Lung (tissue), 12 donors: ENCODE data around the gene SFTPB. TPM values are rescaled to one million over a fixed set of nuclear protein-coding genes. Genes with fewer than 3 reads are reported as not detected.
"Not testable (repeated sequence)": the region's sequence is repeated elsewhere in the genome, so short reads cannot be mapped to it uniquely, and the experiment has no call there.

Experiments used
- ATAC-seq: fragments of 200-7000 bp; cut with Tn5 transposase; one replicate; pipeline ENCODE4 v1.9.1; 2020; ENCODE audit warnings: moderate number of reproducible peaks; ENCODE audit not compliant: insufficient read depth, low FRiP score
- DNase-seq, 3 donors: peaks; one replicate each; pipeline ENCODE4 v3.0.0-alpha.2; 2013 to 2017
- H3K27ac ChIP-seq, 2 donors: one replicate each; pipeline ENCODE4 v1.5.1; 2013; ENCODE audit warnings: mild to moderate bottlenecking in 2 of 2, moderate library complexity in 2 of 2, control low read depth in 1 of 2, inconsistent platforms in 1 of 2, low read depth in 1 of 2, low read length in 1 of 2
- H3K27me3 ChIP-seq, 3 donors: one replicate each; pipeline ENCODE4 v1.5.1; 2013; ENCODE audit warnings: low read length in 2 of 3; ENCODE audit not compliant: control insufficient read depth in 3 of 3, insufficient read depth in 3 of 3
- H3K36me3 ChIP-seq, 4 donors: one replicate each; pipeline ENCODE4 v1.5.1; 2013; ENCODE audit warnings: low read length in 4 of 4, mild to moderate bottlenecking in 1 of 4, moderate library complexity in 1 of 4; ENCODE audit not compliant: control insufficient read depth in 4 of 4, insufficient read depth in 4 of 4
- H3K4me1 ChIP-seq, 5 donors: one replicate each; pipeline ENCODE4 v1.5.1; 2013; ENCODE audit warnings: low read length in 5 of 5, mild to moderate bottlenecking in 2 of 5, moderate library complexity in 1 of 5; ENCODE audit not compliant: control insufficient read depth in 5 of 5, insufficient read depth in 5 of 5
- H3K4me3 ChIP-seq: one replicate; pipeline ENCODE4 v1.5.1; 2013; ENCODE audit warnings: mild to moderate bottlenecking, control low read depth, moderate library complexity
- H3K9ac ChIP-seq, 2 donors: one replicate each; pipeline ENCODE4 v1.5.1; 2013; ENCODE audit warnings: low read length in 2 of 2, control low read depth in 1 of 2; ENCODE audit not compliant: insufficient read depth in 1 of 2
- H3K9me3 ChIP-seq, 4 donors: one replicate each; pipeline ENCODE4 v1.5.1; 2013; ENCODE audit warnings: low read length in 3 of 4, mild to moderate bottlenecking in 1 of 4, moderate library complexity in 1 of 4; ENCODE audit not compliant: control insufficient read depth in 4 of 4, insufficient read depth in 3 of 4
- WGBS, 2 donors: extraction: QIAGEN DNeasy Blood & Tissue Kit; methylation state at CpG; one replicate each; pipeline ENCODE4 v1.1.7; 2013; 5-methylcytosine and 5-hydroxymethylcytosine counted together
- polyA plus RNA-seq, 2 donors: library from polyadenylated mRNA; stranded (reverse); fragments of 200-250 nt; gene quantifications; one replicate each; pipeline ENCODE4 v1.2.1, GENCODE V29; 2013
- total RNA-seq, 2 donors: library from RNA; depleted of rRNA in 1 of 2; stranded (reverse); fragments of >200 nt in 1 of 2; gene quantifications; one replicate each; pipeline ENCODE4 v1.2.1, GENCODE V29; 2014 to 2021
- TF ChIP-seq, protein P1 (sequence below): IDR thresholded peaks from 2 replicates; pipeline ENCODE4 v1.5.1; 2012; ENCODE audit warnings: mild to moderate bottlenecking; ENCODE audit errors: control extremely low read depth, extremely low read depth
- donor health status: control.
- donor health status: control.
- donor health status: Bipolar disorder and iron deficiency.
- donor health status: healthy.
- donor health status: DM: yes; HTN: yes; CAD: no.

The SFTPB gene
- total and polyA plus RNA-seq, 4 donors: 6,615 to 19,115 (median 13,690) TPM

DNA sequence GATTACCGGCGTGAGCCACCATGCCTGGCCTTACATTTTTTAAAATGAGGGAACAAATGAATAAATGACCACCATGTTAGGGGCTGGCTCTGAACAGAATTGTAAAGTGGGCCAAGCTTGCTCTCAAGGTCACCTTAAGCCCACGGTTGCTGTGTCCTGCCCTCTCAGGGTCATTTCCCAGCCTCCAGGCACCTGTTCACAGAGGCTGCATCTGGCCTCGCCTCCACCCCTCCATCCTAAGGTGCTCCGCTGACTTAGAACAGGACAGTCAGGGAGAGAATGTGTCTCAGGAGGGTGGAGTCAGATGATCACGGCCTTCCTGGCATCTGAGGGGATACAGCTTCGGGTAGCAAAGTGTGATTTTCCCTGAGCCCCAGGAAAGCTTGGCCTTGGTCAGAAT is 7.3 kb downstream of the SFTPB start:
- TF ChIP-seq, protein P1, sequence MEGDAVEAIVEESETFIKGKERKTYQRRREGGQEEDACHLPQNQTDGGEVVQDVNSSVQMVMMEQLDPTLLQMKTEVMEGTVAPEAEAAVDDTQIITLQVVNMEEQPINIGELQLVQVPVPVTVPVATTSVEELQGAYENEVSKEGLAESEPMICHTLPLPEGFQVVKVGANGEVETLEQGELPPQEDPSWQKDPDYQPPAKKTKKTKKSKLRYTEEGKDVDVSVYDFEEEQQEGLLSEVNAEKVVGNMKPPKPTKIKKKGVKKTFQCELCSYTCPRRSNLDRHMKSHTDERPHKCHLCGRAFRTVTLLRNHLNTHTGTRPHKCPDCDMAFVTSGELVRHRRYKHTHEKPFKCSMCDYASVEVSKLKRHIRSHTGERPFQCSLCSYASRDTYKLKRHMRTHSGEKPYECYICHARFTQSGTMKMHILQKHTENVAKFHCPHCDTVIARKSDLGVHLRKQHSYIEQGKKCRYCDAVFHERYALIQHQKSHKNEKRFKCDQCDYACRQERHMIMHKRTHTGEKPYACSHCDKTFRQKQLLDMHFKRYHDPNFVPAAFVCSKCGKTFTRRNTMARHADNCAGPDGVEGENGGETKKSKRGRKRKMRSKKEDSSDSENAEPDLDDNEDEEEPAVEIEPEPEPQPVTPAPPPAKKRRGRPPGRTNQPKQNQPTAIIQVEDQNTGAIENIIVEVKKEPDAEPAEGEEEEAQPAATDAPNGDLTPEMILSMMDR: no peak
- Histone ChIP-seq H3K27me3 (no peaks in the 10 kb centered on the region), H3K4me1 (peaks cover 0 to 17% (median 0%) of the 10 kb centered on the region in 5 donors), H3K9ac (no peak overlapping the region), H3K36me3 (peaks cover 0 to 19% (median 2%) of the 10 kb centered on the region in 4 donors), H3K4me3 (no peak overlapping the region), H3K9me3 (no peaks in the 10 kb centered on the region), H3K27ac (peak overlapping the region in 1 of 2 donors; percentile 89)
- WGBS, 2 donors: 66 to 80% methylated on average over 7 of the region's 7 CpGs
- DNase-seq: no peak
- ATAC-seq: no peak

DNA sequence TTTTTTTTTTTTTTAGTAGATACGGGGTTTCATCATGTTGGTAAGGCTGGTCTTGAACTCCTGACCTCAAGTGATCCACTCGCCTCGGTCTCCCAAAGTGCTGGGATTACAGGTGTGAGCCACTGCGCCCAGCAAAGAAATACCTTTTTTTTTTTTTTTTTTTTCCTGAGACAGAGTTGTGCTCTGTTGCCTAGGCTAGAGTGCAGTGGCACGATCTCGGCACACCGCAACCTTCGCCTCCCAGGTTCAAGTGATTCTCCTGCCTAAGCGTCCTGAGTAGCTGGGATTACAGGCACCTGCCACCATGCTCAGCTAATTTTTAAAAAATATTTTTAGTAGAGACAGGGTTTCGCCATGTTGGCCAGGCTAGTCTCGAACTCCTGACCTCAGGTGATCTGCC is 7.7 kb downstream of the SFTPB start:
- Histone ChIP-seq H3K27ac (peak overlapping the region in 1 of 2 donors; percentile 89), H3K4me1 (peaks cover 0 to 17% (median 0%) of the 10 kb centered on the region in 5 donors), H3K36me3 (peaks cover 0 to 15% (median 2%) of the 10 kb centered on the region in 4 donors)
- ATAC-seq, DNase-seq, H3K9me3 ChIP-seq, H3K9ac ChIP-seq, H3K4me3 ChIP-seq, H3K27me3 ChIP-seq: not testable (repeated sequence)
- 77 to 86% methylated on average over 11 of the region's 11 CpGs for WGBS, 2 donors

DNA sequence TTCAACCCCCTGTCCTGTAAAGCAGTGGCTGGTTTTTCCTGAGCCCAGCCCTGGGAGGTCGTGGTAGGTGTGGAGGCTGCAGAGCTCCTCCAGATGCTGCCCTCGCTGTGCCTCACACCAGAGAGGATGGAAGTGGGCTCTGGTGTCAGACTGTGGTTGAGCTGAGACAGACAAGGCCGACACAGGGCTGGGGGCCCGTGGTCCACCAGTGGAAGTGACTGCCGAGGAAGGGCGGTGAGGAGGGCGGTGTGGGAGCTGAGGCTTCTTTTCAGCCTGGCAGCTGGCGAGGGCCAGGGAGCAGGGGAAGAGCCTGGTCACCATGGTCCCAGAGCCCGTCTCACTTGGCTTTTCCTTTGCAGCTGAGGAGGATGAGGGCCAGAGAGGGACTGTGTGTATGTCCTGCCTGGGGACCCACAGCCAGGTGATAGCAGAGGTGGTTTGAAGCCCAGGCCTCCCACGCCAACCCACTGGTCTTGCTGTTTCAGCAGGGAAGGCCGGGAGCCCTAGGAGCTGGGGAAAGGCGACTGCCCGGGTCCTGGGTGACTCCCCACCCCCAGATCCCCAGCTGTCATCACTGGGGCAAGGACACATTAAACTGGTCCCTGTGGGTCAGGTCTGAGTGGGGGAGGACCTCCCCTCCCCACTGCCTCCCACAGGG is 8.5 kb downstream of the SFTPB start:
- Histone ChIP-seq H3K27ac (peak overlapping the region in 1 of 2 donors; percentile 11), H3K27me3 (no peaks in the 10 kb centered on the region), H3K4me1 (peaks cover 0 to 17% (median 0%) of the 10 kb centered on the region in 5 donors), H3K9me3 (no peaks in the 10 kb centered on the region), H3K36me3 (peaks cover 0 to 11% (median 2%) of the 10 kb centered on the region in 4 donors), H3K9ac (no peak overlapping the region), H3K4me3 (no peak overlapping the region)
- no peak for ATAC-seq
- WGBS, 2 donors: 67 to 73% methylated on average over 13 of the region's 13 CpGs
- TF ChIP-seq, protein P1: no peak
- DNase-seq: no peak

DNA sequence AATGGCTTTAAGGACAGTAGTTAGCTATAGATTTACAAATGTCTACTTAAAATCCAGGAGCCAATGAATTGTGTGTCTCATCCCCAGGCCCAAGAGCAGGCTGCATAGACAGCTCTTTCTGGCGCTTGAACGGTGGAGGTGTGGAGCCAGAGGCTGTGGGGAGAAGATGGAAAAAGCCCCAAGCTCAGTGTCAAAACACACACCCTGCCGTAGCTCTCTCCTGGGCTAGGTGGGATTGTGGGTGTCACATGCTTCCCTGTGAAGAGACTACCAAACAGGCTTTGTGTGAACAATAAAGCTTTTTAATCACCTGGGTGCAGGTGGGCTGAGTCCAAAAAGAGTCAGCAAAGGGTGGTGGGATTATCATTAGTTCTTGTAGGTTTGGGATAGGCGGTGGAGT is 10.6 kb downstream of the SFTPB start:
- not testable (repeated sequence) for H3K4me3 ChIP-seq, H3K36me3 ChIP-seq, H3K4me1 ChIP-seq, H3K9ac ChIP-seq, H3K27ac ChIP-seq, H3K9me3 ChIP-seq, DNase-seq, H3K27me3 ChIP-seq, ATAC-seq
- 79 to 83% methylated on average over 4 of the region's 4 CpGs for WGBS, 2 donors
